PC-3 (cell line): ENCODE measurements around the gene FXYD1. TPM values are rescaled to one million over a fixed set of nuclear protein-coding genes. Genes with fewer than 3 reads are reported as not detected.
A peak's percentile ranks its signal among the peaks of the same experiment; 100 is the strongest.

Source experiments
- ATAC-seq: fragments of 200-7000 bp; cut with Tn5 transposase; 2 replicates; pipeline ENCODE4 v1.9.1; 2020; ENCODE audit warnings: mild to moderate bottlenecking, moderate library complexity
- BruUV-seq: library from RNA; stranded (reverse); fragments of 400-500 nt; replicated peaks from 2 replicates; lab custom pipeline; 2021; lab: Mats Ljungman, UMichigan
- CTCF ChIA-PET: fragments of 300-600 bp; sonication (Branson Sonifier 250); formaldehyde crosslinking; loops from one replicate; lab custom pipeline; 2022; ENCODE audit warnings: antibody characterized with exemption; lab: Charles Lee
- POLR2A ChIA-PET: fragments of 300-600 bp; sonication (Branson Sonifier 250); formaldehyde crosslinking; loops from one replicate; lab custom pipeline; 2022; ENCODE audit warnings: antibody characterized with exemption; ENCODE audit not compliant: unreplicated experiment; lab: Charles Lee
- DNase-seq: peaks from one replicate; pipeline ENCODE4 v3.0.0-alpha.2; 2015
- H2AFZ ChIP-seq: fragments of 300-600 bp; sonication (generic); 2 replicates; pipeline ENCODE4 v1.6.0; 2016; ENCODE audit warnings: antibody characterized with exemption, low read length
- H3F3A ChIP-seq: fragments of 300-600 bp; sonication (generic); one replicate; pipeline ENCODE4 v1.6.0; 2017; ENCODE audit warnings: antibody characterized with exemption, low read length, control low read depth, mild to moderate bottlenecking; ENCODE audit not compliant: unreplicated experiment
- H3K27ac ChIP-seq: fragments of 300-600 bp; sonication (generic); 2 replicates; pipeline ENCODE4 v1.5.1; 2016; ENCODE audit warnings: mild to moderate bottlenecking, low read length
- H3K27me3 ChIP-seq: fragments of 300-600 bp; sonication (generic); 2 replicates; pipeline ENCODE4 v1.6.1; 2016; ENCODE audit warnings: low read length, mixed read lengths
- H3K36me3 ChIP-seq: fragments of 300-600 bp; sonication (generic); 2 replicates; pipeline ENCODE4 v1.6.1; 2016; ENCODE audit warnings: low read depth, mixed run types, low read length, mixed read lengths
- H3K4me1 ChIP-seq: fragments of 300-600 bp; sonication (generic); 2 replicates; pipeline ENCODE4 v1.5.1; 2016; ENCODE audit warnings: low read length; ENCODE audit not compliant: insufficient read depth
- H3K4me2 ChIP-seq: fragments of 300-600 bp; sonication (generic); 2 replicates; pipeline ENCODE4 v1.6.0; 2016; ENCODE audit warnings: low read length
- H3K4me3 ChIP-seq: fragments of 300-600 bp; sonication (generic); 2 replicates; pipeline ENCODE4 v1.5.1; 2016; ENCODE audit warnings: mild to moderate bottlenecking, low read length, mixed read lengths
- H3K79me2 ChIP-seq: fragments of 300-600 bp; sonication (generic); 2 replicates; pipeline ENCODE4 v1.6.1; 2017; ENCODE audit warnings: low read length, mixed read lengths
- H3K9ac ChIP-seq: fragments of 300-600 bp; sonication (generic); 2 replicates; pipeline ENCODE4 v1.6.0; 2016; ENCODE audit warnings: mild to moderate bottlenecking, low read length
- H3K9me2 ChIP-seq: fragments of 300-600 bp; sonication (generic); replicated peaks from 2 replicates; pipeline ENCODE4 v1.6.1; 2016; ENCODE audit warnings: mixed run types, low read length, mixed read lengths
- H3K9me3 ChIP-seq: fragments of 300-600 bp; sonication (generic); 2 replicates; pipeline ENCODE4 v1.6.1; 2016; ENCODE audit warnings: low read length, mixed read lengths
- H4K20me1 ChIP-seq: fragments of 300-600 bp; sonication (generic); 2 replicates; pipeline ENCODE4 v1.6.1; 2016; ENCODE audit warnings: low read length, mixed read lengths
- EZH2 ChIP-seq: fragments of 300-600 bp; sonication (generic); IDR thresholded peaks from one replicate; pipeline ENCODE4 v1.6.1; 2017; ENCODE audit warnings: antibody characterized with exemption, mild to moderate bottlenecking, low read length; ENCODE audit not compliant: unreplicated experiment
- EZH2phosphoT487 ChIP-seq: fragments of 300-600 bp; sonication (generic); IDR thresholded peaks from 2 replicates; pipeline ENCODE4 v1.6.1; 2018; ENCODE audit warnings: mild to moderate bottlenecking, antibody characterized with exemption, low read length, borderline replicate concordance
- intact Hi-C: fragments of 100-400 bp; cut with micrococcal nuclease; formaldehyde crosslinking; loops from 2 replicates; pipeline ENCODE4 v1.9.0; 2023
- total RNA-seq: library from RNA; depleted of rRNA; stranded (reverse); fragments of >200 nt; gene quantifications from 2 replicates; pipeline ENCODE4 v1.2.3, GENCODE V29; 2014
- TF ChIP-seq, protein P1 (sequence below): fragments of 300-600 bp; sonication (generic); conservative IDR thresholded peaks from 2 replicates; pipeline ENCODE4 v1.5.1; 2017; ENCODE audit warnings: antibody characterized with exemption, low read depth, mild to moderate bottlenecking, low read length

FXYD1 gene
- total RNA-seq, 1 experiment from 2014 or later, result not detected

DNA sequence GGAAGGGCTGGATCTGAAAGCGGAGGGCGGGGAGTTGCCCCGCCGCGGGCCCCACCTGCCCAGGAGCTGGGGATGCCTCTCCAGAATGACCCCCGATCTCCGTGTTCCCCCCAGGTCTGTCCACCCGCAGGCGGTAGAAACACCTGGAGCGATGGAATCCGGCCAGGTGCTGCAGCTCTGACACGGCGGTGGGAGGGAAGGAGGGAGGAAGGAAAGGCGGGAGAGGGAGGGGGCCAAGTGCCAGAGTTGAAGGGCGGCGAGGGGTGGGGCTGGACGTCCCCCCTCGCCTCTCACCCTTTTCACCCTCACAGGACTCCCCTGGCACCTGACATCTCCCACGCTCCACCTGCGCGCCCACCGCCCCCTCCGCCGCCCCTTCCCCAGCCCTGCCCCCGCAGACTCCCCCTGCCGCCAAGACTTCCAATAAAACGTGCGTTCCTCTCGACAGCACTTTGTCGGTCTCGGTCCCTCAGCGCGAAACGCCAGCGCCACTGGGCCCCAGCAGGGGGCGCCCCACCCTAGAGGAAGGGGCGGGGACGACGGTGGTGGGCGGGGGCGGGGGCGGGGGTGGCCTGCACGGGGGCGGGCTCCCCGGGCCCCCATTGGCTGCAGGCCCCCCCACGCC is 4.1 kb downstream of the FXYD1 start:
- H3F3A ChIP-seq, result no peaks in the 10 kb centered on the region
- ATAC-seq, result no peak
- H2AFZ ChIP-seq, result peak overlapping the region; percentile 50; the same call in 1 of the 2 replicates
- ChIA-PET POLR2A (no interaction called here), CTCF (interaction anchor here (0.6 kb wide), 1 partner anchor 18 kb away, joined by 4 read pairs; no protein-coding TSS in a partner anchor)
- peak overlapping the region; percentile 55 for H3K4me3 ChIP-seq
- H3K4me2 ChIP-seq, result peak overlapping the region; percentile 70
- TF ChIP-seq EZH2phosphoT487, result no peak
- no peak for TF ChIP-seq EZH2
- TF ChIP-seq, protein P1, sequence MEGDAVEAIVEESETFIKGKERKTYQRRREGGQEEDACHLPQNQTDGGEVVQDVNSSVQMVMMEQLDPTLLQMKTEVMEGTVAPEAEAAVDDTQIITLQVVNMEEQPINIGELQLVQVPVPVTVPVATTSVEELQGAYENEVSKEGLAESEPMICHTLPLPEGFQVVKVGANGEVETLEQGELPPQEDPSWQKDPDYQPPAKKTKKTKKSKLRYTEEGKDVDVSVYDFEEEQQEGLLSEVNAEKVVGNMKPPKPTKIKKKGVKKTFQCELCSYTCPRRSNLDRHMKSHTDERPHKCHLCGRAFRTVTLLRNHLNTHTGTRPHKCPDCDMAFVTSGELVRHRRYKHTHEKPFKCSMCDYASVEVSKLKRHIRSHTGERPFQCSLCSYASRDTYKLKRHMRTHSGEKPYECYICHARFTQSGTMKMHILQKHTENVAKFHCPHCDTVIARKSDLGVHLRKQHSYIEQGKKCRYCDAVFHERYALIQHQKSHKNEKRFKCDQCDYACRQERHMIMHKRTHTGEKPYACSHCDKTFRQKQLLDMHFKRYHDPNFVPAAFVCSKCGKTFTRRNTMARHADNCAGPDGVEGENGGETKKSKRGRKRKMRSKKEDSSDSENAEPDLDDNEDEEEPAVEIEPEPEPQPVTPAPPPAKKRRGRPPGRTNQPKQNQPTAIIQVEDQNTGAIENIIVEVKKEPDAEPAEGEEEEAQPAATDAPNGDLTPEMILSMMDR, result no peak
- H3K4me1 ChIP-seq, result 0 out of 2 replicates have a peak, but pooled peaks cover 11% of the 10 kb centered on the region
- no peak overlapping the region for H3K27ac ChIP-seq
- H3K36me3 ChIP-seq, result no peaks in the 10 kb centered on the region
- H3K27me3 ChIP-seq, result no peaks in the 10 kb centered on the region
- H4K20me1 ChIP-seq, result no peaks in the 10 kb centered on the region
- no peak overlapping the region for H3K9ac ChIP-seq
- no peaks in the 10 kb centered on the region for H3K9me3 ChIP-seq
- BruUV-seq, result no TSS peak
- no peaks in the 10 kb centered on the region for H3K9me2 ChIP-seq
- H3K79me2 ChIP-seq, result no peaks in the 10 kb centered on the region
- intact Hi-C loops, result loop anchor here (5.0 to 10.0 kb wide), 2 partner anchors 75 to 102 kb away; partner anchors contain the start of gene LSR
- DNase-seq, result peak; percentile 63

DNA sequence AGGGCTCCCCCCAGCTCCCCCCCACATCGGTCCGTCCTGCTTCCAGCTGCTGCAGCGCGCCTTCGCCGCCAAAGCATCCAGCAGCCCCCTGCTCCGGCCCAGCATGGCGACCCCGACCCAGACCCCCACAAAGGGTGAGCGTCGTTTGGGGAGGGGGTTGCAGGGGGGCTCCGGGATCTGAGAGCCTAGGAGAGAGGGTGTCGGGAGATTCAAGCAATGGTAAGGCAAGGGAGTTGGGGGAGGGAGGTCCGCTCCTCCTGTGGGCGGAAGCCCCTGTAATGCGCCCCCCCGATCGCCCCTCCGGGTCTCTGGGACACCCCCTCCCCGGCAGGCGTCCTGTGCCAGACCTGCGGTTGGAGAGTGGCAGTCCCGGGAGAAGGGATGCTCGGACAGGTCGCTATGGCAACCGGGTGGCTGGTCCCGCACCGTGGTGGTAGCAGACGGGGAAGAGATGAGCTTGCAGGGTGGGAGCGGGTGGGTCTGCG is 4.6 kb downstream of the FXYD1 start, which contains the start of gene FXYD7:
Gene FXYD7, plus strand, starts transcription at position 25 of the 485 bp plus-strand sequence. Its CDS starts 79 bp downstream, at position 104.
- DNase-seq, result no peak
- ATAC-seq, result no peak
- Histone ChIP-seq H3K9me3 (no peaks in the 10 kb centered on the region), H3K9ac (no peak within 1 kb of the TSS), H4K20me1 (no peaks in the 10 kb centered on the region), H3K36me3 (no peaks in the 10 kb centered on the region), H3K79me2 (no peaks in the 10 kb centered on the region), H3K9me2 (no peaks in the 10 kb centered on the region), H3K27ac (no peak within 1 kb of the TSS), H3K4me2 (peak within 1 kb of the TSS; percentile 70), H2AFZ (peak within 1 kb of the TSS; percentile 50; the same call in 1 of the 2 replicates), H3K4me1 (0 out of 2 replicates have a peak, but pooled peaks cover 11% of the 10 kb centered on the region), H3F3A (no peaks in the 10 kb centered on the region), H3K27me3 (no peaks in the 10 kb centered on the region), H3K4me3 (peak within 1 kb of the TSS; percentile 55)
- no TSS peak for BruUV-seq
- ChIA-PET CTCF (interaction anchor here (0.6 kb wide), 1 partner anchor 19 kb away, joined by 4 read pairs; no protein-coding TSS in a partner anchor), POLR2A (no interaction called here)
- intact Hi-C loops, result loop anchor here (5.0 to 10.0 kb wide), 2 partner anchors 76 to 102 kb away; partner anchors contain the start of gene LSR
- TF ChIP-seq, protein P1, result no peak

DNA sequence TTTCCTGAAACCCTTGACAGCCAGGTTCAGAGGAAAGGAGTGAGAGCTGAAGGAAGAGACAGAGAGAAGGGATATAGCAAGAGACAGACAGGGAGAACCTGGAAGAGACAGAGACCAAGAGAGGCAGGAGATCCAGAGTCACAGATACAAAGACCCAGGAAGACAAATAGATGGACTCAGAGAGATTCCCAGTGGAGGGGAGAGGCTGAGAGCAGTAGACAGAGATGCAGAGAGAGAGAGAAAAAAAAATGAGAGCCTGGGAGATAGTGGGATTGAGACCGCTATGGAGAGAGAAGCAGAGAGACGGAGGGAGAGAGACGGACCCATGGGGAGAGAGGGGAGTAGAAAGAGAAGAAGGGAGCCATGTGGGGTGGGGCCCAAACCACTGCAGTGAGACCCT is 5.2 kb downstream of the FXYD1 start:
- Histone ChIP-seq H2AFZ (no peak overlapping the region), H3K4me2 (no peak overlapping the region), H3K27me3 (no peaks in the 10 kb centered on the region), H3F3A (no peaks in the 10 kb centered on the region), H3K9ac (no peak overlapping the region), H3K4me1 (0 out of 2 replicates have a peak, but pooled peaks cover 11% of the 10 kb centered on the region), H3K4me3 (no peak overlapping the region), H3K79me2 (no peaks in the 10 kb centered on the region), H4K20me1 (no peaks in the 10 kb centered on the region), H3K27ac (no peak overlapping the region), H3K36me3 (no peaks in the 10 kb centered on the region), H3K9me3 (no peaks in the 10 kb centered on the region), H3K9me2 (no peaks in the 10 kb centered on the region)
- ChIA-PET POLR2A (no interaction called here), CTCF (no interaction called here)
- BruUV-seq, result no TSS peak
- intact Hi-C loops, result loop anchor here (5.0 to 10.0 kb wide), 2 partner anchors 77 to 101 kb away; partner anchors contain the start of gene LSR
- DNase-seq (no peak), ATAC-seq (no peak)
- no peak for TF ChIP-seq EZH2phosphoT487
- no peak for TF ChIP-seq EZH2
- TF ChIP-seq, protein P1, result no peak
